ENCODE data around the gene AKT2.

DNA sequence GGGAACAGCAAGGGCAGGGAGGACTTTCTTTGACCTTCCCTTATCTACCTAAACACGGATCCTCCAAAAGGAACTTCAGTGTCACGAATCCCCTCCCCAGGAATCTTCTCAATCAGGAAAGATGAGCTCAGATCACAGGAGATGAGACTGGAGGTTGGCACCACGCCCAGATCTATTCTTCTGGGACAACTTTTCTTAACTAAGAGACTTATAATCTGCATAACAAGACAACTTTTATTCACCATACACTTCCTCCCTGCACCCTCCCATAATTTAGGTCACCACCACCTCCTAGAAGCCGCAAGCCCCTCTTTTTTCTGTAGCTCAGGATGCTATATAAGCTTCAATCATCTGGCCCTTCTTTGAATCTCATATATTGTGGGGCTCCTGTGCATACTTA is 19.2 kb upstream of the AKT2 start:
- no peak for TF ChIP-seq POLR2A (IDR thresholded peaks at IDR 0.05)
- TF ChIP-seq, protein P1, sequence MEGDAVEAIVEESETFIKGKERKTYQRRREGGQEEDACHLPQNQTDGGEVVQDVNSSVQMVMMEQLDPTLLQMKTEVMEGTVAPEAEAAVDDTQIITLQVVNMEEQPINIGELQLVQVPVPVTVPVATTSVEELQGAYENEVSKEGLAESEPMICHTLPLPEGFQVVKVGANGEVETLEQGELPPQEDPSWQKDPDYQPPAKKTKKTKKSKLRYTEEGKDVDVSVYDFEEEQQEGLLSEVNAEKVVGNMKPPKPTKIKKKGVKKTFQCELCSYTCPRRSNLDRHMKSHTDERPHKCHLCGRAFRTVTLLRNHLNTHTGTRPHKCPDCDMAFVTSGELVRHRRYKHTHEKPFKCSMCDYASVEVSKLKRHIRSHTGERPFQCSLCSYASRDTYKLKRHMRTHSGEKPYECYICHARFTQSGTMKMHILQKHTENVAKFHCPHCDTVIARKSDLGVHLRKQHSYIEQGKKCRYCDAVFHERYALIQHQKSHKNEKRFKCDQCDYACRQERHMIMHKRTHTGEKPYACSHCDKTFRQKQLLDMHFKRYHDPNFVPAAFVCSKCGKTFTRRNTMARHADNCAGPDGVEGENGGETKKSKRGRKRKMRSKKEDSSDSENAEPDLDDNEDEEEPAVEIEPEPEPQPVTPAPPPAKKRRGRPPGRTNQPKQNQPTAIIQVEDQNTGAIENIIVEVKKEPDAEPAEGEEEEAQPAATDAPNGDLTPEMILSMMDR (IDR thresholded peaks at IDR 0.05 in 4 of 5, conservative IDR thresholded peaks at IDR 0.05 in 1 of 5), result no peak

Data from gastrocnemius medialis (tissue), 4 donors.